ENCODE results near the gene FBLN1. TPM values are rescaled to one million over a fixed set of nuclear protein-coding genes. Genes with fewer than 3 reads are reported as not detected.

The FBLN1 gene
- total RNA-seq, 1 experiment from 2014 or later: 23.4 TPM

- H3K9me2 ChIP-seq (ENCODE audit: insufficient read depth): no peaks in the 10 kb centered on the region
- CTCF ChIA-PET: no interaction called here
- no peak overlapping the region for H2AFZ ChIP-seq (ENCODE audit: low read depth, low read length, poor library complexity, severe bottlenecking)
- no peak overlapping the region for H3K9ac ChIP-seq (ENCODE audit: low read length)
- RAD21 ChIA-PET (ENCODE audit: low non-redundant PET in 1 of 2, low total read pairs in 2 of 2, uncharacterized antibody in 2 of 2, unreplicated experiment in 2 of 2): no interaction called here
- no peak overlapping the region for H3K27ac ChIP-seq (ENCODE audit: low read depth, low read length)
- TF ChIP-seq RAD21 (IDR thresholded peaks at IDR 0.05; ENCODE audit: low read depth) (no peak), EZH2phosphoT487 (IDR thresholded peaks at IDR 0.05; ENCODE audit: borderline replicate concordance) (no peak), EGR1 (IDR thresholded peaks at IDR 0.05; ENCODE audit: low read depth) (no peak), JUND (IDR thresholded peaks at IDR 0.05) (no peak), TCF7L2 (IDR thresholded peaks at IDR 0.05; ENCODE audit: borderline replicate concordance, extremely low read depth, insufficient read depth, insufficient read length) (no peak), POLR2AphosphoS5 (IDR thresholded peaks at IDR 0.05; ENCODE audit: low read depth, low read length) (no peak), SP1 (IDR thresholded peaks at IDR 0.05; ENCODE audit: low read depth) (no peak), ZNF274 (IDR thresholded peaks at IDR 0.05; ENCODE audit: low read depth, low read length) (no peak), ZFX (IDR thresholded peaks at IDR 0.05) (no peak), CBX3 (IDR thresholded peaks at IDR 0.05; ENCODE audit: low read depth) (no peak), ELF1 (IDR thresholded peaks at IDR 0.05; ENCODE audit: borderline replicate concordance, low read depth) (no peak), FOSL1 (IDR thresholded peaks at IDR 0.05; ENCODE audit: low read depth) (no peak)
- TF ChIP-seq, protein P1, sequence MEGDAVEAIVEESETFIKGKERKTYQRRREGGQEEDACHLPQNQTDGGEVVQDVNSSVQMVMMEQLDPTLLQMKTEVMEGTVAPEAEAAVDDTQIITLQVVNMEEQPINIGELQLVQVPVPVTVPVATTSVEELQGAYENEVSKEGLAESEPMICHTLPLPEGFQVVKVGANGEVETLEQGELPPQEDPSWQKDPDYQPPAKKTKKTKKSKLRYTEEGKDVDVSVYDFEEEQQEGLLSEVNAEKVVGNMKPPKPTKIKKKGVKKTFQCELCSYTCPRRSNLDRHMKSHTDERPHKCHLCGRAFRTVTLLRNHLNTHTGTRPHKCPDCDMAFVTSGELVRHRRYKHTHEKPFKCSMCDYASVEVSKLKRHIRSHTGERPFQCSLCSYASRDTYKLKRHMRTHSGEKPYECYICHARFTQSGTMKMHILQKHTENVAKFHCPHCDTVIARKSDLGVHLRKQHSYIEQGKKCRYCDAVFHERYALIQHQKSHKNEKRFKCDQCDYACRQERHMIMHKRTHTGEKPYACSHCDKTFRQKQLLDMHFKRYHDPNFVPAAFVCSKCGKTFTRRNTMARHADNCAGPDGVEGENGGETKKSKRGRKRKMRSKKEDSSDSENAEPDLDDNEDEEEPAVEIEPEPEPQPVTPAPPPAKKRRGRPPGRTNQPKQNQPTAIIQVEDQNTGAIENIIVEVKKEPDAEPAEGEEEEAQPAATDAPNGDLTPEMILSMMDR (IDR thresholded peaks at IDR 0.05 in 2 of 3, conservative IDR thresholded peaks at IDR 0.05 in 1 of 3; ENCODE audit: borderline replicate concordance in 1 of 3, insufficient read depth in 1 of 3, low read depth in 2 of 3, low read length in 2 of 3): no peak
- TF ChIP-seq, protein P2, sequence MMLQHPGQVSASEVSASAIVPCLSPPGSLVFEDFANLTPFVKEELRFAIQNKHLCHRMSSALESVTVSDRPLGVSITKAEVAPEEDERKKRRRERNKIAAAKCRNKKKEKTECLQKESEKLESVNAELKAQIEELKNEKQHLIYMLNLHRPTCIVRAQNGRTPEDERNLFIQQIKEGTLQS (IDR thresholded peaks at IDR 0.05): no peak
- TF ChIP-seq, protein P3, sequence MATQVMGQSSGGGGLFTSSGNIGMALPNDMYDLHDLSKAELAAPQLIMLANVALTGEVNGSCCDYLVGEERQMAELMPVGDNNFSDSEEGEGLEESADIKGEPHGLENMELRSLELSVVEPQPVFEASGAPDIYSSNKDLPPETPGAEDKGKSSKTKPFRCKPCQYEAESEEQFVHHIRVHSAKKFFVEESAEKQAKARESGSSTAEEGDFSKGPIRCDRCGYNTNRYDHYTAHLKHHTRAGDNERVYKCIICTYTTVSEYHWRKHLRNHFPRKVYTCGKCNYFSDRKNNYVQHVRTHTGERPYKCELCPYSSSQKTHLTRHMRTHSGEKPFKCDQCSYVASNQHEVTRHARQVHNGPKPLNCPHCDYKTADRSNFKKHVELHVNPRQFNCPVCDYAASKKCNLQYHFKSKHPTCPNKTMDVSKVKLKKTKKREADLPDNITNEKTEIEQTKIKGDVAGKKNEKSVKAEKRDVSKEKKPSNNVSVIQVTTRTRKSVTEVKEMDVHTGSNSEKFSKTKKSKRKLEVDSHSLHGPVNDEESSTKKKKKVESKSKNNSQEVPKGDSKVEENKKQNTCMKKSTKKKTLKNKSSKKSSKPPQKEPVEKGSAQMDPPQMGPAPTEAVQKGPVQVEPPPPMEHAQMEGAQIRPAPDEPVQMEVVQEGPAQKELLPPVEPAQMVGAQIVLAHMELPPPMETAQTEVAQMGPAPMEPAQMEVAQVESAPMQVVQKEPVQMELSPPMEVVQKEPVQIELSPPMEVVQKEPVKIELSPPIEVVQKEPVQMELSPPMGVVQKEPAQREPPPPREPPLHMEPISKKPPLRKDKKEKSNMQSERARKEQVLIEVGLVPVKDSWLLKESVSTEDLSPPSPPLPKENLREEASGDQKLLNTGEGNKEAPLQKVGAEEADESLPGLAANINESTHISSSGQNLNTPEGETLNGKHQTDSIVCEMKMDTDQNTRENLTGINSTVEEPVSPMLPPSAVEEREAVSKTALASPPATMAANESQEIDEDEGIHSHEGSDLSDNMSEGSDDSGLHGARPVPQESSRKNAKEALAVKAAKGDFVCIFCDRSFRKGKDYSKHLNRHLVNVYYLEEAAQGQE (IDR thresholded peaks at IDR 0.05; ENCODE audit: low read depth): no peak
- H3K9me3 ChIP-seq (ENCODE audit: control insufficient read depth in 1 of 2, insufficient read depth in 1 of 2, low read depth in 1 of 2, low read length in 2 of 2): no peaks in the 10 kb centered on the region
- H3K36me3 ChIP-seq (ENCODE audit: control insufficient read depth in 1 of 2, insufficient read depth in 2 of 2, low read length in 2 of 2): no peaks in the 10 kb centered on the region
- ATAC-seq (no peak), DNase-seq (ENCODE audit: low read depth, low spot score) (no peak)
- no peaks in the 10 kb centered on the region for H3K27me3 ChIP-seq (ENCODE audit: insufficient read depth, low read length)
- intact Hi-C loops (cut with micrococcal nuclease): no loop called here
- H3K4me1 ChIP-seq (ENCODE audit: control insufficient read depth in 1 of 2, insufficient read depth in 2 of 2, low read length in 2 of 2): peaks cover 0 to 13% of the 10 kb centered on the region in 2 experiments; a peak in 2 of 4 replicates
- no TSS peak for BruUV-seq (replicated peaks)
- POLR2A ChIA-PET: no interaction called here
- no peaks in the 10 kb centered on the region for H3K79me2 ChIP-seq (ENCODE audit: insufficient read depth, low read length)
- no peak overlapping the region for H3K4me2 ChIP-seq (ENCODE audit: low read length)
- no peaks in the 10 kb centered on the region for H4K20me1 ChIP-seq (ENCODE audit: insufficient read depth)
- no peak overlapping the region for H3K4me3 ChIP-seq (replicated peaks in 1 of 2; ENCODE audit: low read depth in 1 of 2, low read length in 2 of 2)
These were observed 31.0 kb downstream of the FBLN1 start for GRCh38 chr22:45533703-45534102.

Data from HCT116 (cell line).